BLaER1 treated with 17β-estradiol and CSF1 and Interleukin-3, amounts not matched to agents 10 nM and 100 nM (cell line): ENCODE measurements around the gene TNNI3K.

Source experiments
- H3K27ac ChIP-seq, 11 experiments: shearing (Covaris generic); formaldehyde crosslinking; 2 replicates each; pipeline ENCODE4 v1.8.1; 2022
- H3K27me3 ChIP-seq, 11 experiments: shearing (Covaris generic); formaldehyde crosslinking; 2 replicates each; pipeline ENCODE4 v1.8.1; 2022
- H3K36me3 ChIP-seq, 11 experiments: shearing (Covaris generic); formaldehyde crosslinking; 2 replicates each; pipeline ENCODE4 v1.8.1; 2022
- H3K4me1 ChIP-seq, 10 experiments: shearing (Covaris generic); formaldehyde crosslinking; 2 replicates each; pipeline ENCODE4 v1.8.1; 2022
- H3K4me2 ChIP-seq, 11 experiments: shearing (Covaris generic); formaldehyde crosslinking; 2 replicates each; pipeline ENCODE4 v1.8.1; 2022
- H3K4me3 ChIP-seq, 10 experiments: shearing (Covaris generic); formaldehyde crosslinking; 2 replicates each; pipeline ENCODE4 v1.8.1; 2022
- H3K9ac ChIP-seq, 11 experiments: shearing (Covaris generic); formaldehyde crosslinking; 2 replicates each; pipeline ENCODE4 v1.8.1; 2022
- H3K9me3 ChIP-seq, 11 experiments: shearing (Covaris generic); formaldehyde crosslinking; replicated peaks in 1 of 11; 2 replicates each; pipeline ENCODE4 v1.8.1; 2022
- H4K20me1 ChIP-seq, 11 experiments: shearing (Covaris generic); formaldehyde crosslinking; 2 replicates each; pipeline ENCODE4 v1.8.1; 2022
- Cebpa-rat ChIP-seq, 11 experiments: shearing (Covaris generic); IDR thresholded peaks; 2 replicates each; pipeline ENCODE4 v1.8.1; 2022

Gene TNNI3K

DNA sequence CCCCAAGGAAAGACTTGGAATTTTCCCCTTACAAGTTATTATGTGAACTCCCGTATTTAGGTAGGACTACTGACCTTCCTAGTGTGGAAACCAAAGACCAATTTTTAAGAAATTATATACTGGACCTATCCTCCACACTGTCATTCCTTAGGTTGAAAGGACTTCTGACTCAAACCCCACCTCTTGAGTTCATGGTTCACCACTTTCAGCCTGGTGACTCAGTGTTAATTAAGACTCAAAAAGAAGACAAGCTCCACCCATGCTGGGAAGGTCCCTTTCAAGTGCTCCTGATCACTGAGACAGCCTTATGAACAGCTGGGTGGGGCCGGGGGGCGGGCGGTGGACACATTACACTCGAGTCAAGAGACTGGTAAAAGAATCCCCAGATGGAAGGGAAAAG lies 164.1 kb downstream of the TNNI3K start:
- no peak for TF ChIP-seq Cebpa-rat (IDR thresholded peaks at IDR 0.05)
- Histone ChIP-seq H4K20me1 (no peaks in the 10 kb centered on the region), H3K4me1 (peaks cover 0 to 23% (median 9%) of the 10 kb centered on the region in 10 experiments; a peak in 14 of 20 replicates), H3K4me3 (no peak overlapping the region), H3K4me2 (no peak overlapping the region), H3K27me3 (no peaks in the 10 kb centered on the region), H3K36me3 (no peaks in the 10 kb centered on the region), H3K27ac (no peak overlapping the region), H3K9me3 (no peaks in the 10 kb centered on the region), H3K9ac (no peak overlapping the region)

DNA sequence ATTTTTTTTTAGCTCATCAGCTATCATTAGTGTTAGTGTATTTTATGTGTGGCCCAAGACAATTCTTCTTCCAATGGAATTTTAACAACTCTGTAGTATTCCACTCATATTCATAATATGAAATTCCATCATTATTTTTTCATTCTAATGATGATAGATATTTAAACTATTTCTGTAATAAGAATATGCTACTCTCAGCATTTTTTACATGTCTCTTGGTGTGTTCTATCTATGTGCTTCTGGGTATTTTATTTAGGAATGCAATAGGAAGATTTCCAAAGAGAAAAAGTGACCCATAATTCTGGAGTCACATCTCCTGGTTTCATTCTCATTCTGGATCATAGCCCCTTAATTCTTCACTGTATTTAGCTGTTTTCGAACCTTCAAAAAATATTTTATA lies 167.7 kb downstream of the TNNI3K start:
- Histone ChIP-seq H3K36me3 (no peaks in the 10 kb centered on the region), H3K27ac (no peak overlapping the region), H3K4me2 (no peak overlapping the region), H3K4me3 (no peak overlapping the region), H3K4me1 (no peaks in the 10 kb centered on the region), H3K9ac (no peak overlapping the region), H3K9me3 (no peaks in the 10 kb centered on the region), H4K20me1 (no peaks in the 10 kb centered on the region), H3K27me3 (no peaks in the 10 kb centered on the region)
- TF ChIP-seq Cebpa-rat (IDR thresholded peaks at IDR 0.05) = no peak

- no peaks in the 10 kb centered on the region for H3K27me3 ChIP-seq
- H3K4me3 ChIP-seq = no peak overlapping the region
- no peaks in the 10 kb centered on the region for H3K9me3 ChIP-seq
- H3K9ac ChIP-seq = no peak overlapping the region
- no peak overlapping the region for H3K4me2 ChIP-seq
- TF ChIP-seq Cebpa-rat (IDR thresholded peaks at IDR 0.05) = no peak
- no peaks in the 10 kb centered on the region for H3K36me3 ChIP-seq
- H3K4me1 ChIP-seq = no peaks in the 10 kb centered on the region
- H4K20me1 ChIP-seq = no peaks in the 10 kb centered on the region
- no peak overlapping the region for H3K27ac ChIP-seq
Observed at GRCh38 chr1:74403606-74404005, 168.4 kb downstream of the TNNI3K start.

GRCh38 chr1:74406759-74407158 lies 171.6 kb downstream of the TNNI3K start:
- TF ChIP-seq Cebpa-rat (IDR thresholded peaks at IDR 0.05) = no peak
- H4K20me1 ChIP-seq = no peaks in the 10 kb centered on the region
- no peak overlapping the region for H3K4me3 ChIP-seq

GRCh38 chr1:74407902-74408301 lies 172.7 kb downstream of the TNNI3K start:
- no peaks in the 10 kb centered on the region for H3K27me3 ChIP-seq
- no peak overlapping the region for H3K27ac ChIP-seq
- H3K4me1 ChIP-seq = no peaks in the 10 kb centered on the region
- H3K36me3 ChIP-seq = no peaks in the 10 kb centered on the region
- no peak overlapping the region for H3K4me2 ChIP-seq
- no peaks in the 10 kb centered on the region for H4K20me1 ChIP-seq
- H3K9me3 ChIP-seq = no peaks in the 10 kb centered on the region
- no peak for TF ChIP-seq Cebpa-rat (IDR thresholded peaks at IDR 0.05)
- no peak overlapping the region for H3K4me3 ChIP-seq
- no peak overlapping the region for H3K9ac ChIP-seq

More at GRCh38 chr1:74406759-74407158, 171.6 kb downstream of the TNNI3K start:
- Histone ChIP-seq H3K9me3 (no peaks in the 10 kb centered on the region), H3K27me3 (no peaks in the 10 kb centered on the region), H3K4me2 (no peak overlapping the region), H3K27ac (no peak overlapping the region), H3K4me1 (no peaks in the 10 kb centered on the region), H3K36me3 (no peaks in the 10 kb centered on the region), H3K9ac (no peak overlapping the region)

DNA sequence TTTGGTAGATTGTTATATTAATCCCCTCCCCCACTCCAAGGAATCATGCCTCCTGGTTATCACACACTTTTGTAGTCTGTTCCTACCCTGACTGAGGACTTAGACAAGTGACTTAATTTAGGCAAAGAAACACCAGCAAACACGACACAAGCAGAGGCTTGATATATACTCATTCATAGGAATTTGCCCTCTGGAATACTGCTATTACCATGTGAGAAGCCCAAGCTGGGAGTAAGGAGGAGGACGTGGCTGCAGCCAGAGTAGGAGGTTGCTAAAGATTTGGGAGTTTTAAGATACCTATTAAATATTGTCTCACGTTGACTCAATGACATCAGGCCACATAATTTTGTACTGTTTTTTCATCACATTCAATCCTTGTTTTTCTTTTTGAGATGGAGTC lies 177.1 kb downstream of the TNNI3K start:
- no peak for TF ChIP-seq Cebpa-rat (IDR thresholded peaks at IDR 0.05)
- Histone ChIP-seq H3K27ac (no peak overlapping the region), H3K4me3 (no peak overlapping the region), H3K4me1 (no peaks in the 10 kb centered on the region), H3K9ac (no peak overlapping the region), H3K9me3 (no peaks in the 10 kb centered on the region), H3K27me3 (no peaks in the 10 kb centered on the region), H3K4me2 (no peak overlapping the region), H4K20me1 (no peaks in the 10 kb centered on the region), H3K36me3 (no peaks in the 10 kb centered on the region)

DNA sequence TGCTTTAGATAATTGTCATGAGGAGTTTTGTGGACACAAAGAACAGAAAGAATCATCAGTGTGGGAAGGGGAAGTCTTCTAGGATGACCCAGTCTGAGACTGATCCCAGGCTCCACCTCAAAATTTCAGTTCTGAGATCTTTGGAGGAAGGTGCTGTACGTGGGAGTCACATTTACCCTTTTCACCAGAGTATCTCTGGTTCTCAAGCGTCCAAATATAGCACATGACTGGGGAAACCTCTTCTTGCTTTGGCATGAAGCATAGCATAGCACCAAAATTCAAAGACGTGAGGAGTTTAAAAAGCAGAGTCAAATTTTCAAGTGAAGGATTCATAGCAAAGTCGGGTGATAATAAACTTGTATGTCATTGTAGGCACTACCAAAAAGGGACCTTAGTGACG lies 180.7 kb downstream of the TNNI3K start:
- no peak overlapping the region for H3K4me3 ChIP-seq
- TF ChIP-seq Cebpa-rat (IDR thresholded peaks at IDR 0.05) = no peak

GRCh38 chr1:74419611-74420010 lies 184.4 kb downstream of the TNNI3K start:
- Histone ChIP-seq H3K27me3 (no peaks in the 10 kb centered on the region), H3K9me3 (no peaks in the 10 kb centered on the region), H3K4me1 (no peaks in the 10 kb centered on the region), H3K4me3 (no peak overlapping the region), H3K4me2 (no peak overlapping the region), H3K9ac (no peak overlapping the region), H4K20me1 (no peaks in the 10 kb centered on the region), H3K36me3 (no peaks in the 10 kb centered on the region), H3K27ac (no peak overlapping the region)
- TF ChIP-seq Cebpa-rat (IDR thresholded peaks at IDR 0.05) = no peak

More for the DNA sequence above, 180.7 kb downstream of the TNNI3K start:
- no peaks in the 10 kb centered on the region for H3K27me3 ChIP-seq
- no peaks in the 10 kb centered on the region for H3K9me3 ChIP-seq
- no peaks in the 10 kb centered on the region for H4K20me1 ChIP-seq
- no peaks in the 10 kb centered on the region for H3K4me1 ChIP-seq
- H3K4me2 ChIP-seq = no peak overlapping the region
- H3K36me3 ChIP-seq = no peaks in the 10 kb centered on the region
- H3K9ac ChIP-seq = no peak overlapping the region
- no peak overlapping the region for H3K27ac ChIP-seq

DNA sequence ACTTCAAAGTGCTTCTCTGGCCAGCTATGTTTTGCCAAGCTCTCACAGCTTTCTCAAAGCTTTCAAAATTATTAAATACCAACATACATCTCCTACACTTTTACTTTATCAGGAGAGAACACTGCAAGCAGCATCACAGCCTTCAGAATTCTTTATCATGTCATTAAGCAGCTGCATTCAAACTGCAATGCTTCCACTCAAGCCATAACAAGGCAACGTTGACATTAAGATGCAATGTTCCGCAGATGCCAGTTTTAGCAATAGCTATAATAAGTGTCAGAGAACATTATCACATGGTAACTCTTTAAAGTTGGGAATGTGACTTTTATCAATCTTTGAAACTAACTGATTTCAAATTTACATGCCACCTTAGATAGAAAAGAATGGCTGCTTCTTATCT lies 185.3 kb downstream of the TNNI3K start:
- no peak overlapping the region for H3K27ac ChIP-seq

GRCh38 chr1:74422421-74423292 lies 187.5 kb downstream of the TNNI3K start:
- Histone ChIP-seq H3K9ac (no peak overlapping the region), H3K4me1 (no peaks in the 10 kb centered on the region), H3K27ac (no peak overlapping the region), H3K9me3 (no peaks in the 10 kb centered on the region), H4K20me1 (no peaks in the 10 kb centered on the region), H3K27me3 (no peaks in the 10 kb centered on the region), H3K4me3 (no peak overlapping the region), H3K4me2 (no peak overlapping the region), H3K36me3 (no peaks in the 10 kb centered on the region)
- TF ChIP-seq Cebpa-rat (IDR thresholded peaks at IDR 0.05) = no peak

More for the DNA sequence above, 185.3 kb downstream of the TNNI3K start:
- H3K4me3 ChIP-seq = no peak overlapping the region
- H3K4me2 ChIP-seq = no peak overlapping the region
- no peaks in the 10 kb centered on the region for H3K9me3 ChIP-seq
- TF ChIP-seq Cebpa-rat (IDR thresholded peaks at IDR 0.05) = no peak
- H3K36me3 ChIP-seq = no peaks in the 10 kb centered on the region
- H4K20me1 ChIP-seq = no peaks in the 10 kb centered on the region
- H3K27me3 ChIP-seq = no peaks in the 10 kb centered on the region
- H3K9ac ChIP-seq = no peak overlapping the region
- H3K4me1 ChIP-seq = no peaks in the 10 kb centered on the region
